Upper lobe of left lung (tissue), 4 donors: ENCODE measurements around the gene MYRF.

Source experiments
- CTCF ChIP-seq, 6 experiments: fragments of 450-650 bp in 4 of 6; fragments of 200-600 bp in 2 of 6; sonication (generic) in 2 of 6; IDR thresholded peaks; one replicate each; pipeline ENCODE4 v1.5.1; 2016 to 2019; ENCODE audit warnings: antibody characterized with exemption in 6 of 6
- POLR2A ChIP-seq, 4 donors: fragments of 450-650 bp; IDR thresholded peaks; one replicate each; pipeline ENCODE4 v1.5.1; 2016 to 2017; ENCODE audit warnings: antibody characterized with exemption in 4 of 4, mild to moderate bottlenecking in 2 of 4
- POLR2AphosphoS5 ChIP-seq, 2 donors: sonication (generic); formaldehyde crosslinking; IDR thresholded peaks; one replicate each; pipeline ENCODE4 v1.5.1; 2017; ENCODE audit warnings: antibody characterized with exemption in 2 of 2

DNA sequence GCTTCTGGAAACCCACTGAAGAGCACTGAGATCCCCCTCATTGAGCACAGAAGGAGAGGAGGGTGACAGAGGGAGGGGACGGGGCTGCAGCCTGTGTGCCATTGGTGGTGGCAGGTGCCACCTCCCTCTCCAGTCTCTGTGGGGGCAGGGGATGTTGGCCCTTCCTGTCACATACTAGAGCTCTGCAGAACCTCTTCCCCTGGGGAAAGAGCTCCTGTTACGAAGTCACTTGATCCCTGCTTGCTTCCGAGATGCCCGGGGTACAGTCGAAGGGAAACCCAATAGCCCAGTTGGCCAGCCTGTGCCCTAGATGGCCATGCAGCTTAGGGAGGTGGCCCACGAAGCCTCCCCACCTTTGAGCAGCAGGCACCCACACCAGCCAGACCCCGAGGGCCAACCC, 42.9 kb upstream of the MYRF start:
- TF ChIP-seq CTCF (IDR thresholded peaks at IDR 0.05): no peak
- no peak for TF ChIP-seq POLR2A (IDR thresholded peaks at IDR 0.05)
- TF ChIP-seq POLR2AphosphoS5 (IDR thresholded peaks at IDR 0.05): no peak
